NB4 (cell line): ENCODE results near the gene FAM120A.

ENCODE experiments used
- MYC ChIP-seq: IDR thresholded peaks from 2 replicates; pipeline ENCODE4 v1.6.1; 2011; ENCODE audit warnings: low read depth, low read length
- POLR2A ChIP-seq: IDR thresholded peaks from 2 replicates; pipeline ENCODE4 v1.6.1; 2011; ENCODE audit warnings: mild to moderate bottlenecking; ENCODE audit not compliant: insufficient read length; ENCODE audit errors: extremely low read depth
- TF ChIP-seq, protein P1 (sequence below): IDR thresholded peaks from one replicate; pipeline ENCODE4 v1.5.1; 2012; ENCODE audit warnings: low read depth, low read length
- TF ChIP-seq, protein P2 (sequence below): IDR thresholded peaks from 2 replicates; pipeline ENCODE4 v1.6.1; 2011; ENCODE audit warnings: low read depth, low read length

DNA sequence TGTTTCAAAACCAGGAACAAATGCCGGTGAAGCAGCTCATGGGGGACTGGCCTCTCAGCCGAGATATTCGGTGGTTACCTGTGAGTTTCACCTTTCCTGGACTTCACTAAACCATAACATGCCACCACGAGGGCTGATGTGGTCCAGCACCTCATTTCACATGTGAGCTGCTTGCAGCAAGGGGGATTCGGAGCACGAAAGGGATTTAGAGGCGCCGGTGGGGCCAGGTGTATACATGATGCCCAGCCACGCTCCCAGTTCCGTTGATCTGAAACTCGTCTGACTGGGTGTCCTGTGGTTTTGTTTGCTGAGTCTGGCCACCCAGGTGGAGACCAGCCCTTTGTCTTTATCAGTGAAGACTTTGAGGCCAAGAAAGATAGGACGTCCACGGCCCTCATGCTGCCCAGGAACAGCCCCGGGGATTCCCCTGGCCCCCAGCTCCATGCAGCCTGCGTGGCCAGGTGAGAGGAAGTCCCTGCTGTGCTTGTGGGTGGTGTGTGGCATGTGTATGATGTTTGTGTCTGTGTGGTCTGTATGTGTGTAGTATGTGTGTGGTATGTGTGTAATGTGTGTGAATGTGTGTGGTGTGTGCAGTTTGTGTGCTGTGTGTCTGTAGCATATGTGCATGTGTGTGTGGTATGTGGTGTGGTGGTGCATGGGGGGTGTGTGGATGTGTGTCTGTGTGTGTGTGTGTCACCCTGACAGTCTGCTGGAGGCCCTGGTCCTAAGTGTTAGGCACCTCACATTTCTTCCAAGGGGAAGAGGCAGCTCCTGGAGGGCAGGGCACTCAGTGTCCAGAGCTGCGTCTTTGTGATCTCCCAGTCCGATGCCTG is 148.3 kb downstream of the FAM120A start:
- TF ChIP-seq, protein P1, sequence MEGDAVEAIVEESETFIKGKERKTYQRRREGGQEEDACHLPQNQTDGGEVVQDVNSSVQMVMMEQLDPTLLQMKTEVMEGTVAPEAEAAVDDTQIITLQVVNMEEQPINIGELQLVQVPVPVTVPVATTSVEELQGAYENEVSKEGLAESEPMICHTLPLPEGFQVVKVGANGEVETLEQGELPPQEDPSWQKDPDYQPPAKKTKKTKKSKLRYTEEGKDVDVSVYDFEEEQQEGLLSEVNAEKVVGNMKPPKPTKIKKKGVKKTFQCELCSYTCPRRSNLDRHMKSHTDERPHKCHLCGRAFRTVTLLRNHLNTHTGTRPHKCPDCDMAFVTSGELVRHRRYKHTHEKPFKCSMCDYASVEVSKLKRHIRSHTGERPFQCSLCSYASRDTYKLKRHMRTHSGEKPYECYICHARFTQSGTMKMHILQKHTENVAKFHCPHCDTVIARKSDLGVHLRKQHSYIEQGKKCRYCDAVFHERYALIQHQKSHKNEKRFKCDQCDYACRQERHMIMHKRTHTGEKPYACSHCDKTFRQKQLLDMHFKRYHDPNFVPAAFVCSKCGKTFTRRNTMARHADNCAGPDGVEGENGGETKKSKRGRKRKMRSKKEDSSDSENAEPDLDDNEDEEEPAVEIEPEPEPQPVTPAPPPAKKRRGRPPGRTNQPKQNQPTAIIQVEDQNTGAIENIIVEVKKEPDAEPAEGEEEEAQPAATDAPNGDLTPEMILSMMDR: no peak
- TF ChIP-seq POLR2A: no peak
- TF ChIP-seq, protein P2, sequence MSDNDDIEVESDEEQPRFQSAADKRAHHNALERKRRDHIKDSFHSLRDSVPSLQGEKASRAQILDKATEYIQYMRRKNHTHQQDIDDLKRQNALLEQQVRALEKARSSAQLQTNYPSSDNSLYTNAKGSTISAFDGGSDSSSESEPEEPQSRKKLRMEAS: no peak
- no peak for TF ChIP-seq MYC
